GM23248 (cell line): Measurements from ENCODE around the gene PRIMA1. TPM values are rescaled to one million over a fixed set of nuclear protein-coding genes. Genes with fewer than 3 reads are reported as not detected.

Experiments
- DNase-seq: peaks from one replicate; pipeline ENCODE4 v3.0.0-alpha.2; 2015
- H2AFZ ChIP-seq: fragments of 200-600 bp; sonication (generic); 2 replicates; pipeline ENCODE4 v1.6.1; 2016; ENCODE audit warnings: antibody characterized with exemption
- H3F3A ChIP-seq: fragments of 200-600 bp; sonication (generic); 2 replicates; pipeline ENCODE4 v1.6.1; 2016; ENCODE audit warnings: mild to moderate bottlenecking, antibody characterized with exemption, mixed run types; ENCODE audit not compliant: insufficient read depth
- H3K27ac ChIP-seq: fragments of 200-600 bp; sonication (generic); 2 replicates; pipeline ENCODE4 v1.5.1; 2016; ENCODE audit warnings: mild to moderate bottlenecking
- H3K27me3 ChIP-seq: fragments of 200-600 bp; sonication (generic); replicated peaks from 2 replicates; pipeline ENCODE4 v1.6.1; 2016; ENCODE audit warnings: mild to moderate bottlenecking; ENCODE audit not compliant: insufficient read depth
- H3K36me3 ChIP-seq: fragments of 200-600 bp; sonication (generic); 2 replicates; pipeline ENCODE4 v1.6.1; 2016; ENCODE audit warnings: low read depth, mild to moderate bottlenecking
- H3K4me1 ChIP-seq: fragments of 200-600 bp; sonication (generic); 2 replicates; pipeline ENCODE4 v1.6.1; 2016; ENCODE audit warnings: mild to moderate bottlenecking; ENCODE audit not compliant: insufficient read depth
- H3K4me2 ChIP-seq: fragments of 200-600 bp; sonication (generic); one replicate; pipeline ENCODE4 v1.6.1; 2016; ENCODE audit warnings: mild to moderate bottlenecking; ENCODE audit not compliant: unreplicated experiment
- H3K4me3 ChIP-seq: fragments of 200-600 bp; sonication (generic); 2 replicates; pipeline ENCODE4 v1.5.1; 2016; ENCODE audit warnings: mild to moderate bottlenecking
- H3K79me2 ChIP-seq: fragments of 200-600 bp; sonication (generic); 2 replicates; pipeline ENCODE4 v1.6.1; 2016; ENCODE audit warnings: mild to moderate bottlenecking; ENCODE audit not compliant: insufficient read depth
- H3K9ac ChIP-seq: fragments of 200-600 bp; sonication (generic); 2 replicates; pipeline ENCODE4 v1.6.1; 2016; ENCODE audit warnings: mild to moderate bottlenecking
- H3K9me2 ChIP-seq: fragments of 200-600 bp; sonication (generic); 2 replicates; pipeline ENCODE4 v1.6.1; 2016; ENCODE audit warnings: mixed run types, mild to moderate bottlenecking, moderate library complexity; ENCODE audit not compliant: insufficient read depth
- H3K9me3 ChIP-seq: fragments of 200-600 bp; sonication (generic); one replicate; pipeline ENCODE4 v1.6.1; 2017; ENCODE audit warnings: low read depth
- H4K20me1 ChIP-seq: fragments of 200-600 bp; sonication (generic); 2 replicates; pipeline ENCODE4 v1.6.0; 2016; ENCODE audit not compliant: insufficient read depth
- EZH2 ChIP-seq: fragments of 200-600 bp; sonication (generic); IDR thresholded peaks from 2 replicates; pipeline ENCODE4 v1.6.1; 2018; ENCODE audit warnings: antibody characterized with exemption, mild to moderate bottlenecking; ENCODE audit not compliant: insufficient read depth, poor library complexity, severe bottlenecking
- EZH2phosphoT487 ChIP-seq: fragments of 200-600 bp; sonication (generic); IDR thresholded peaks from 2 replicates; pipeline ENCODE4 v1.6.1; 2018; ENCODE audit warnings: antibody characterized with exemption, moderate library complexity, mild to moderate bottlenecking, low read depth; ENCODE audit not compliant: insufficient read depth
- WGBS, 2 experiments: methylation state at CpG; one replicate each; pipeline ENCODE4 v1.1.6; 2015 to 2017; ENCODE audit warnings: low lambda C conversion rate in 2 of 2, low coverage in 1 of 2; ENCODE audit errors: missing lambda C conversion rate in 2 of 2; 5-methylcytosine and 5-hydroxymethylcytosine counted together
- in situ Hi-C: fragments of 300-500 bp; cut with MboI; formaldehyde crosslinking; loops from 2 replicates; pipeline ENCODE4 v1.15.0; 2020
- polyA plus RNA-seq: library from polyadenylated mRNA; unstranded; fragments of >200 nt; fragmentation: Nextera tagmentation; extraction: Ambion mirVana; gene quantifications from 2 replicates; pipeline ENCODE4 v1.2.1, GENCODE V29; 2016
- total RNA-seq: library from RNA; depleted of rRNA; stranded (reverse); fragments of >200 nt; shearing (Covaris generic); gene quantifications from 2 replicates; pipeline ENCODE4 v1.2.3, GENCODE V29; 2014

Gene PRIMA1
- total and polyA plus RNA-seq, 2 experiments from 2014 or later = 0.43 TPM; not detected in 1

DNA sequence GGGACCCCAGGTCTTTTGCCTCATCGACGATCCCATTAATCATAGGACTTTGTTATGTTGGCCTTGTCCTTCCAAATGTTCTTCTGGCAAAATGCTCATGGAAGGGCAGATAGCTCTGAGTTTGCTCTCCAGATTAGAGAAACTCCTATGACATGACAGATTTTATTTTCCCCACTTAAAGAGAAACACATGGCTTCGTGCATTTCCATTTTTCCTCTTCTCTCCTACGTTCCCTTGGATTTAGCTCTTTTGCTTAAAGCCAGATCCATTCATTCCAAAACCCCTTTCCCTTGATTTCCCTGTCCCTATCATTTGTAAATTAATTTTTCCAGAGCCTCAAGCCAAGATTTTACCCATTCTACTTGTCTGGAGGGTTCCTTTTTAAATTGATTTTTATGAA is 2.9 kb downstream of the PRIMA1 start:
- in situ Hi-C loops = no loop called here
- Histone ChIP-seq H3K4me2 (no peak overlapping the region), H3K27ac (no peak overlapping the region), H3K9me2 (no peaks in the 10 kb centered on the region), H3K9me3 (no peaks in the 10 kb centered on the region), H3F3A (no peaks in the 10 kb centered on the region), H3K36me3 (no peaks in the 10 kb centered on the region), H3K4me3 (no peak overlapping the region), H3K9ac (no peak overlapping the region), H4K20me1 (no peaks in the 10 kb centered on the region), H3K4me1 (no peaks in the 10 kb centered on the region), H3K79me2 (no peaks in the 10 kb centered on the region), H3K27me3 (peaks cover 16% of the 10 kb centered on the region), H2AFZ (no peak overlapping the region)
- no peak for DNase-seq
- no peak for TF ChIP-seq EZH2phosphoT487
- TF ChIP-seq EZH2 = no peak
- WGBS, 2 experiments = 6 to 8% methylated on average over 4 of the region's 4 CpGs

GRCh38 chr14:93784878-93785277 is 3.4 kb downstream of the PRIMA1 start:
- in situ Hi-C loops = no loop called here
- Histone ChIP-seq H3K4me3 (no peak overlapping the region), H3K4me2 (no peak overlapping the region), H3F3A (no peaks in the 10 kb centered on the region), H2AFZ (no peak overlapping the region), H3K9ac (no peak overlapping the region), H3K4me1 (no peaks in the 10 kb centered on the region), H3K9me3 (no peaks in the 10 kb centered on the region), H3K9me2 (no peaks in the 10 kb centered on the region), H3K36me3 (no peaks in the 10 kb centered on the region), H4K20me1 (no peaks in the 10 kb centered on the region), H3K27me3 (peaks cover 15% of the 10 kb centered on the region), H3K79me2 (no peaks in the 10 kb centered on the region), H3K27ac (no peak overlapping the region)
- WGBS, 2 experiments = 18 to 22% methylated on average over 3 of the region's 3 CpGs
- no peak for DNase-seq
- no peak for TF ChIP-seq EZH2
- TF ChIP-seq EZH2phosphoT487 = no peak

- no peaks in the 10 kb centered on the region for H3K4me1 ChIP-seq
- no peaks in the 10 kb centered on the region for H3K9me3 ChIP-seq
- TF ChIP-seq EZH2phosphoT487 = no peak
- TF ChIP-seq EZH2 = no peak
- H3K79me2 ChIP-seq = no peaks in the 10 kb centered on the region
- no peak overlapping the region for H3K4me3 ChIP-seq
- H3K36me3 ChIP-seq = no peaks in the 10 kb centered on the region
- no peak overlapping the region for H3K9ac ChIP-seq
- no peaks in the 10 kb centered on the region for H3F3A ChIP-seq
- H3K27ac ChIP-seq = no peak overlapping the region
- in situ Hi-C loops = no loop called here
- no peaks in the 10 kb centered on the region for H3K9me2 ChIP-seq
- peaks cover 6% of the 10 kb centered on the region; the same call in 1 of the 2 replicates for H3K27me3 ChIP-seq
- no peak overlapping the region for H3K4me2 ChIP-seq
- WGBS, 2 experiments = 56 to 62% methylated on average over 14 of the region's 14 CpGs
- no peaks in the 10 kb centered on the region for H4K20me1 ChIP-seq
- DNase-seq = no peak
- no peak overlapping the region for H2AFZ ChIP-seq
These were observed 7.4 kb downstream of the PRIMA1 start for GRCh38 chr14:93780813-93781400.

DNA sequence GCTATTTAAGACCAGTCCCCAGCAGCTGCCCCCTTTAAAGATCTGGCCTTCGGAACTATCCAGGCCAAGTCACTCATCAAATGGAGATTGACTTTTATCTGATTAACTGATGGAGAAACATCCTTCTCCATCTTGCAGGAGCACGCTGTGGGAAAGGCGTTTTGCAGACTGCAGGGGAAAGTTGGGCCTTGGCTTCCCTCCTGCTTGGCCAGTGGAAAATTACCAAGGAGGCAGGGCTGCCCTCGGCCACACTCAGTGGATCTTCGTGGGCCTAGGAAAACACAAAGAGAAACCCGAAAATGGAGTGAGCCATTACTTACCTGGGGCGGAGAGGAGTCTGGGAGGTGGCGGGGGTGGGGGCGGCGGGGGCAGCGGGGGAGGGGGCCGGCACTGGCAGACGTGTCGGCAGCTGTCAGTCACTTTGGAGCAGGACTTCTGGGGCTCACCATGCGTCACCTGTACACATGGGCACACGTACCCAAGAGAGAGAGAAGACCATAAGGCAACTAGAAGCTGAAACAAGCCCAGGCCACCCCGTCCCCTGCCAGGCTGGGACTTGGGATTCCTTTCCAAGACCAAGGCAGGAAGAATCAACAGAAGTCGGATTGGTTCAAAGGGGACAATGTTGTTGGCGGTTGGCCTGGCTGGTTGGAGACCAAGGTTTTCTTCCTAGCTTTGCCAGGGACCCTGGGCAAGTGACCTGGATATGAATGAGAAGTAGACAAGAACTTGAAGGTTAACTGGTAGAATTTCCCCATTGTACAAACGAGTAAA is 9.2 kb downstream of the PRIMA1 start:
- Histone ChIP-seq H3K36me3 (no peaks in the 10 kb centered on the region), H3K9me2 (no peaks in the 10 kb centered on the region), H3K79me2 (no peaks in the 10 kb centered on the region), H3K27ac (no peak overlapping the region), H3K4me1 (no peaks in the 10 kb centered on the region), H3K9ac (no peak overlapping the region), H3K27me3 (no peaks in the 10 kb centered on the region), H3K4me3 (no peak overlapping the region), H3F3A (no peaks in the 10 kb centered on the region), H2AFZ (no peak overlapping the region), H4K20me1 (no peaks in the 10 kb centered on the region), H3K4me2 (no peak overlapping the region), H3K9me3 (no peaks in the 10 kb centered on the region)
- in situ Hi-C loops = no loop called here
- no peak for DNase-seq
- 57 to 63% methylated on average over 11 to 20 of the region's 20 CpGs for WGBS, 2 experiments
- TF ChIP-seq EZH2phosphoT487 = no peak
- TF ChIP-seq EZH2 = no peak
